ENCODE data around the gene CHURC1. TPM values are rescaled to one million over a fixed set of nuclear protein-coding genes. Genes with fewer than 3 reads are reported as not detected.

The CHURC1 gene
- total RNA-seq, 1 donor from 2014 or later: 66.0 TPM

GRCh38 chr14:64951724-64952123 is 37.5 kb downstream of the CHURC1 start:
- ATAC-seq (no peak), DNase-seq (ENCODE audit: low spot score) (peak; percentile 22)
- intact Hi-C loops (cut with DNase I): no loop called here

GRCh38 chr14:64952598-64953309 is 38.5 kb downstream of the CHURC1 start:
- DNase-seq (ENCODE audit: low spot score) (no peak), ATAC-seq (no peak)
- intact Hi-C loops (cut with DNase I): no loop called here

GRCh38 chr14:64953310-64953654 is 39.0 kb downstream of the CHURC1 start:
- ATAC-seq (no peak), DNase-seq (ENCODE audit: low spot score) (no peak)
- intact Hi-C loops (cut with DNase I): no loop called here

GRCh38 chr14:64953661-64954060 is 39.4 kb downstream of the CHURC1 start:
- DNase-seq (ENCODE audit: low spot score): peak; percentile 13
- intact Hi-C loops (cut with DNase I): no loop called here
- ATAC-seq: no peak

GRCh38 chr14:64954491-64955240 is 40.4 kb downstream of the CHURC1 start:
- DNase-seq (ENCODE audit: low spot score) (no peak), ATAC-seq (no peak)
- intact Hi-C loops (cut with DNase I): no loop called here

GRCh38 chr14:64955297-64955696 is 41.0 kb downstream of the CHURC1 start:
- DNase-seq (ENCODE audit: low spot score): no peak
- ATAC-seq: no peak
- intact Hi-C loops (cut with DNase I): no loop called here

GRCh38 chr14:64956697-64957406 is 42.6 kb downstream of the CHURC1 start:
- no peak for ATAC-seq
- no peak for DNase-seq (ENCODE audit: low spot score)
- intact Hi-C loops (cut with DNase I): no loop called here

GRCh38 chr14:64958201-64958600 is 43.9 kb downstream of the CHURC1 start:
- intact Hi-C loops (cut with DNase I): no loop called here
- ATAC-seq (no peak), DNase-seq (ENCODE audit: low spot score) (no peak)

GRCh38 chr14:64958743-64959142 is 44.5 kb downstream of the CHURC1 start:
- intact Hi-C loops (cut with DNase I): no loop called here
- DNase-seq (ENCODE audit: low spot score): no peak
- ATAC-seq: no peak

GRCh38 chr14:64960762-64961276 is 46.6 kb downstream of the CHURC1 start:
- DNase-seq (ENCODE audit: low spot score) (no peak), ATAC-seq (no peak)
- intact Hi-C loops (cut with DNase I): no loop called here

GRCh38 chr14:64963611-64964010 is 49.4 kb downstream of the CHURC1 start:
- intact Hi-C loops (cut with DNase I): no loop called here
- DNase-seq (ENCODE audit: low spot score): no peak
- ATAC-seq: no peak

- ATAC-seq: no peak
- DNase-seq (ENCODE audit: low spot score): no peak
- intact Hi-C loops (cut with DNase I): no loop called here
Observed at GRCh38 chr14:64965356-64966000, 51.2 kb downstream of the CHURC1 start.

- no peak for DNase-seq (ENCODE audit: low spot score)
- ATAC-seq: no peak
- intact Hi-C loops (cut with DNase I): no loop called here
Observed at GRCh38 chr14:64966976-64967375, 52.7 kb downstream of the CHURC1 start.

GRCh38 chr14:64968167-64968566 is 53.9 kb downstream of the CHURC1 start:
- ATAC-seq (no peak), DNase-seq (ENCODE audit: low spot score) (no peak)
- intact Hi-C loops (cut with DNase I): no loop called here

GRCh38 chr14:64968651-64969050 is 54.4 kb downstream of the CHURC1 start:
- ATAC-seq (no peak), DNase-seq (ENCODE audit: low spot score) (no peak)
- intact Hi-C loops (cut with DNase I): no loop called here

GRCh38 chr14:64970041-64970440 is 55.8 kb downstream of the CHURC1 start:
- ATAC-seq (no peak), DNase-seq (ENCODE audit: low spot score) (peak; percentile 35)
- intact Hi-C loops (cut with DNase I): no loop called here

GRCh38 chr14:64970776-64971477 is 56.7 kb downstream of the CHURC1 start:
- ATAC-seq: peak; percentile 23
- intact Hi-C loops (cut with DNase I): no loop called here
- DNase-seq (ENCODE audit: low spot score): peak; percentile 55

- DNase-seq (ENCODE audit: low spot score) (peak; percentile 47), ATAC-seq (peak; percentile 21)
- intact Hi-C loops (cut with DNase I): no loop called here
Observed at GRCh38 chr14:64971491-64971942, 57.3 kb downstream of the CHURC1 start.

All from sciatic nerve (tissue), 2 donors.